Left lobe of liver (tissue), 2 donors: ENCODE measurements around the gene SORCS3. TPM values are rescaled to one million over a fixed set of nuclear protein-coding genes. Genes with fewer than 3 reads are reported as not detected.

ENCODE experiments used
- ATAC-seq: fragments of 200-7000 bp; cut with Tn5 transposase; one replicate; pipeline ENCODE4 v1.9.1; 2020; ENCODE audit warnings: mild to moderate bottlenecking, moderate library complexity
- DNase-seq: peaks from one replicate; pipeline ENCODE4 v3.0.0-alpha.2; 2020; ENCODE audit warnings: low spot score
- total RNA-seq: library from RNA; stranded (reverse); gene quantifications from one replicate; pipeline ENCODE4 v1.2.1, GENCODE V29; 2021
- donor health status: DM: no; HTN: no; CAD: no; lungs with moderate emphysema.
- donor health status: DM: no; HTN: yes; CAD: no.

Gene SORCS3
- total RNA-seq, 1 donor from 2014 or later, result not detected

DNA sequence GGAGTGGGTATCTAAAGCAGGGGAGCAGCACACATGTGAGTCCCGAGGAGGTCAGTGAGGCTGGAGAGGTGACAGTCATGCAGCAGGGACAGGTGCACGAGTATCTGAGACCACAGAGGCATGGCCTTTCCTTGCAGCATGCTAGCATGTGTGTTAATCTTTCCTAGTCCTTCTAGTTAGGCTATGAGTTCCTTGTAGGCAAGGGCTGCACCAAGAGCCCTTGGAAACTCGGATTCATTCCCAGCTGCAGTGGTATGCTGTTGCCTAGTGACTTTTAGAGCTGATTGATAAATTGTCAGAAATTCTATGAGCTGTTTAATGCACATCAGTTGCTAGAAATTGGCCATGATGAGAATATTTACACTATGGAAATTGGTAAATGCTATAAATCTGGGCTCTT is 132.0 kb downstream of the SORCS3 start:
- no peak for ATAC-seq
- no peak for DNase-seq

DNA sequence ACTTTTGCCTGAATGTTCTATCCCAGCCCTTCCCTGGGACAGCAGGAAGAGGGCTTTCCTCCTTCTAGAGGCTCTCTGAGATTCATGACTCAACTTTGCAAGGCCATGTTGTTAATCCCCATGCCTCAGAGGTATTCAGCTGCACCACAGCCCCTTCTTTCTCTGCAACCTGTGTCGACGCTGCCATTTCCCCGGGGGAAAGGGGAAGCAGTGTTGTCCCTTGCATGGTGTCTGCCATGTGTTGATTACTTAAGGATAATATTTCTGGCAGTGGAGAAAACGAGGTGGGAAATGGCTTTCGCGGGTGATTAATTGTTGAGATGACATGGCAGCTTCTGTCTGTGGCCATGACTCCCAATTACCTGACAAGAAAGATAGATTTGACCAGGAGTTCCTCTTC is 133.1 kb downstream of the SORCS3 start:
- DNase-seq (no peak), ATAC-seq (no peak)

DNA sequence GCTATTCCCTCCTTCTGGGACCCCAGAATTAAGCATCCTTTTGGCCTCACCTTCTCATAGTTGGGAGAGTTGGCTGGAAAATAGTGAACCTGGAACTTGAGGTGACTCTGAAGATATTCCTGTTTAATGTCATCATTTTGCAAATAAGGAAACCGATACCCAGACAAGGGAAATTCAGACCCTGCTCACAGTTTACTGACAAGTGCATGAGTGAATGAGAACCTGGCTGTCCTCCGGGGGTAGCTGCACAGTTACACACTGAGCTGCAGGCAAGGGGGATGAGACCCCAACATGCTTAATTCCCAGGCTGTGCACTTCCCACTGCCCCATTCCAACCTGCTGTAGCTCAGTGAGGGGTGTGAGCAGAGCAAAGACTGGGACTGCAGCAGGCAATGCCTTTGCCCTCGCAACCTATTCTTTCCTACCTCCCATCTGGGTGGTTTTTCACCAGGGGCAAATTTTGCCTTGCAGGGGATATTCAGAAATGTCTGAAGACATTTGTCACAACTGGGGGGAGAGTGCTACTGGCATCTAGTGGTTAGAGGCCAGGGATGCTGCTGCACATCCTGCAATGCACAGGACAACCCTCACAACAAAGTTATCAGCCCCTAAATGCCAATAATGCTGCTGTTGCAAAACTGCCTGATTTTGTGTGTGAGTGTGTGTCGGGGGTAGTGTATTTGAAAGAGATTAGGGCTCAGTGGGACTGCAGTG is 136.2 kb downstream of the SORCS3 start:
- no peak for DNase-seq
- ATAC-seq, result no peak

DNA sequence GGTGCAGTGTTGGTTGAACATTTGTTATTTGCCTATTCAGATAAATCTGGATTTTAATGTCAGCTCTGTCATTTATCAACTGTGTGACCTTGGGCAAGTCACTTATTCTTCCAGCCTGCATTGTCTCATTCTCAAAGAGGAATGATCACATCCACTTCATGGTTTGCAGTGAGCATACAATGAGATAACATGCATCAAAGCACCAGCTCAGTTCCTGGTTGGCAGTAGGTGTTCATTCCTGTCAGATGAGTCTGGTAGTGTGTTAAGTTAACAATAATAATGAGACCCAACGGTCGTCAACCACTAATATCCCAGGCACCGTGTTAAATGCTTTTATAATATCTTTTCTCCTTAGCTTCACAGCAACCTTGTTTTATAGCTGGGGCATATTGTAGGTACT is 137.3 kb downstream of the SORCS3 start:
- ATAC-seq (no peak), DNase-seq (no peak)

- no peak for DNase-seq
Measured at GRCh38 chr10:104779701-104780100, 138.6 kb downstream of the SORCS3 start.

GRCh38 chr10:104780165-104780564 is 139.1 kb downstream of the SORCS3 start:
- no peak for ATAC-seq
- DNase-seq, result no peak

More at GRCh38 chr10:104779701-104780100, 138.6 kb downstream of the SORCS3 start:
- ATAC-seq, result no peak

DNA sequence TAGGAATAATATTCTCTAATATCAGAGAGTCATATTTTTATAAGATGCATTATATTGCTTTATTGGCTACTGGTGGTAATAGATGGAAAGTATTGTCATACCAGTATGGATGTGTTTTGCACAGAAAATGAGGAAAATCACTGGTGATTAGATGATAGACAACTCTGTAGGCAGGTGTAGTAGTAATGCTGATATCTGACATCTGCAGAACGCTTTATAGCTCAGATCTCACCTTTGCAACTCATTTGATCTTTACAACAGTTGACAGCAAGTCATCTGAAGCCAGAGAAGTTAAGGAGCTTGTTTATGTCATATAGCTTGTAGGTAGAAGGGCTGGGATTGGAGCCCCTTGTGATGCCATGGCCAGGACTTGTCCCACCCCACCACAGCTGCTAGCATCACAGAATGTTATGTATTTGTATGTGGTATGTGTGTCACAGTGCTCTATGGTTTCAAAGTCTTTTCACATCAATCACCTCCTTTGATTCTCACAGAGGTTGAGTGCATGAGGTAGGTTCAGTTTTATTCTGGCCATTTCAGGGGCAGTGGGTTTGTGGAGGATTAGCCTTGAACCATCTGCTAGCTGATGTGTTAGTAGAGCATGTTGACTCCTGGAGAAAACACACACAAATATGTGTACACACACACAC is 140.0 kb downstream of the SORCS3 start:
- ATAC-seq (no peak), DNase-seq (no peak)

DNA sequence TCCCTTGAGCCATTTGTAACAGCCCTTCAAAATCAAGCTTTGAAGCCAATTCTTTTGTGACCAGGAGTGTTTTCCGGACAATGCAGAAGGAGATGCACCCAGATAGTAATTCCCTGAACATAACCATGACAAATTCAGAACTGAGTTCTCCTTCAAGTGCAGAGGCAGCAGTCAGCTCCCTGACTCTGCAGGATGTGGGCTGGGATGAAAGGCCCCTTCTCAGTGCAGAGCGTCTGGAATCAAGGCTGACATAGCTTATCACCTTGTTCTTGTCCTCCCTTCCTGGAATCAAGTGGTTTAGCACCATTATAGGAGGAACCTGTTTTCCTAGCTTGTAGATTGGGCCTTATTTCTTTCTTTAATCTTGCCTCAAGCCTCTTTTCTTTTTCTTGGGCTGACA is 143.4 kb downstream of the SORCS3 start:
- ATAC-seq (no peak), DNase-seq (no peak)

- ATAC-seq (no peak), DNase-seq (no peak)
Measured at GRCh38 chr10:104791471-104791870, 150.4 kb downstream of the SORCS3 start.

DNA sequence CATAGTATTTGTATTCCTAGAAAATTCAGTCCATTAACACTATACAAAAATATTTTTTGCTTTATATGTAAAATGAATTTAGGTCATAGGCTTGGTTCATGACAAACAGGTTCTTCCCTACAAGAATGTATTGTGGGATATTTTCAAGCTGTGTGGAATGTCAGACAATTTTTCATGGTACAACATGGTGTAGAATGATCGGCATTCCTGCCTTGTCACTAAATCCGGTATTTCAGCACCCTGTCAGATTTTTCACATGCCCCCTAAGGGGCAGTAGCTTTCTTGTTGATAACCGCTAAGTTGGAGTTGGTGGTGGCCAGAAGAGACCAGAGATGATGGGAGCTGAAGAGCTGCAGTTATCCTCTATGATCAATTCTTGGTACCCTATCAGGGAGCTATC is 154.3 kb downstream of the SORCS3 start:
- DNase-seq (no peak), ATAC-seq (no peak)

DNA sequence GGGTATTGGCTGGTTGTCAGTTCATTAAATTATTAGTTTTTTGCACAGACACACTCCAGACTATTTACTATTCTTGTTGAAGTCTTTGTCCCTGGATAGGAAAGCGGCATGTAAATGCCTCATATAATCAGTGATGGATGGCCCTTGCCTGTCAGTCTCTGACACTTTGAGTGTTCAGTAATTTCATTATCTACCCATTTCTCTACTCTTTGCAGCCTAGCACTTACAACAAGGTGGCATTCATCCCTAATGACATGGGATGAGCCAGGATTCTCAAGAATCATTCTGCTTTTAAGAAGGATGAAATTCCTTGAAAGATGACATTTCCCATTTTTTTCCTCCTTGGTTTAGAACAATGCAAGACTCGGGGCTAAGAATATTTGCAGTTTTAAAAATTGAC is 155.7 kb downstream of the SORCS3 start:
- ATAC-seq (no peak), DNase-seq (no peak)

GRCh38 chr10:104802941-104803340 is 161.9 kb downstream of the SORCS3 start:
- DNase-seq, result no peak
- ATAC-seq, result no peak

DNA sequence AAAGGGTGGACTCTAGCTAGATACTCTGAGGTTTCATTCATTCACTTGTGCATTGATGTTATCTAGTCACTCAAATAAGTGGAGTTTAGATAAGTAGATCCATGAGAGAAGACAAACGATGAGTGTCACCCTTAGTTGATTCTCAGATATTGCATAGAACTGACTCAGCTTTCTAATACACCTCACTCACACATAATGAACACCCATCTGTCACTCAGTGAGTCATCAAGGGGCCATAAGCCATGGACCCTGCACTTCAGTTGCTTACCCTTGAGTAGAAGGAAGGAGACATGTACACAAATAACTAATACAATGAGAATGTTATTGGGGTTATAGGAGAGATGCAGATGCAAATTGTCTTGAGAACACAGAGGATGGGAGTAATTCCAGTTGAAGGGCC is 163.8 kb downstream of the SORCS3 start:
- ATAC-seq (no peak), DNase-seq (no peak)

DNA sequence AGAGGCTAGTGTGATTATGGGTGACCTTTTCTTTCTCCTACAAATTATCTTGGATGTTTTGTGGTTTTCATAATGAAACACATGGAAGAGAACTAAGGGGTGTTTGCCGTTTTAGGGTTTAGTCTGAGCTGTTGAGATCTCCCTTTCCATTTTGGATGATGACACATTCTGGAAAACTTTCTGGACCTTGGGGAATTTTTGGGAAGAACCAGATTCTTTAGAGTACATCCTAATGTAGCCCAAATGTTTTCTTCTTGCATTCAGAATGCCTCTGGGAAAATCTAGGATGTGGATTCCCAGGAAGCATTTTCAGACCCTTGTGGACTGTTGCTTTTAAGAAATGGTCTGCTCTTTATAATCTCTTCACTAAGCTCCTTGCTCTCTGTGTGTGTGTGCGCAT is 165.7 kb downstream of the SORCS3 start:
- DNase-seq, result no peak
- ATAC-seq, result no peak

- ATAC-seq (no peak), DNase-seq (no peak)
Measured at GRCh38 chr10:104807581-104808310, 166.7 kb downstream of the SORCS3 start.

DNA sequence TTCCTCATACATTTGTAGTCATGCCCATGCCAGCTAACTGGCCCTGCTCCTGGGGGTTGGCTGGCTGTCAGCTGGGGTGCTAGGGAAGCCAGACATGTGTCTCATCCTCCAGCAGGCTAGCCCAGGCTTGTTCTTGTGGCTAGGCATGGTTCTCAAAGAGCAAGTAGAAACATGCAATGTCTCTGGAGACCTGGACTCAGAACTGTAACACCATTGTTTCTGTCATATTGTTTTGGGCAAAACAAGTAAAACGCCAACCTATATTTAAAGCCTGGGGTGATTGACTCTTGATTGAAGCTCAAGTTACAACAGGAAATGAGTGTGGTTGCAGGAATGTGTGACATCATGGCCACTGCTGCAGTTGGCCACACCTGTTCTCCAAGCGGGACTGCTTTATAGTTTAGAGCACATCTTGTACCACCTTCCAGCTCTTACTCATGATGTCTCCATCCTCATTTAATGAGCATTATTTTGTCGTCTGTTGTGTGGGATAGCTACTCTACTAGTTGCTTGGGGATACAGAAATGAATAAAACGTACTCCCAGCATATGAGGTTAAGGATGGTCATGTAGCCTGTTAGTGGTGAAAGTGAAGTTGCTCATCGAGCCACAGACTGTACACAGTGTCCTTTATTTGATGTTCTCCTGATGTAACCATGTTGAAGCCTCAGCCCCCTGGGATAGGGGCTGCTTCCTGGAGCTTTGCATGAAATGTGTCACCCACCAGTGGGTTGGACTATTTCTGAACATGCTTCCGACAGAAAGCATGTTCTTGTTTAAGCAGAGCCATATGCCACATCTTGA is 168.4 kb downstream of the SORCS3 start:
- ATAC-seq (no peak), DNase-seq (no peak)

DNA sequence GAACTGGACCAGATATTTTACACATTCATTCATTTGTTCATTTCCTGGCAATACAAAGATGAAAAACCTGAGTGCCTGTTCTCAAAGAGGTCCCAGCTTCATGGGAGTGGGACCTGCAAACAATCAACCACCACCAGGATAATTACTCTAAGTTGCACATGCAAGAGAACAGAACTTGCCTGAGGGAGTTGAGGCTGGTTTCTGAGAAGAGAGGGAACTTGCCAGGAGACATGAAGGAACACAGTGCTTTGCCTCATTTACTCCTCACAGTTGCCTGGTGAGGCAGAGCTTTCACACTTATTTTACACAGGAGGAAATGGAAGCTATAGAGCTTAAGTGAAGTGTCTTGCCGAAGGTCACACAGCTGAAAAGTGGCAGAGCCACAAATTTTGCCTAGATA is 170.1 kb downstream of the SORCS3 start:
- DNase-seq (no peak), ATAC-seq (no peak)

GRCh38 chr10:104816501-104816900 is 175.4 kb downstream of the SORCS3 start:
- ATAC-seq, result no peak
- no peak for DNase-seq

DNA sequence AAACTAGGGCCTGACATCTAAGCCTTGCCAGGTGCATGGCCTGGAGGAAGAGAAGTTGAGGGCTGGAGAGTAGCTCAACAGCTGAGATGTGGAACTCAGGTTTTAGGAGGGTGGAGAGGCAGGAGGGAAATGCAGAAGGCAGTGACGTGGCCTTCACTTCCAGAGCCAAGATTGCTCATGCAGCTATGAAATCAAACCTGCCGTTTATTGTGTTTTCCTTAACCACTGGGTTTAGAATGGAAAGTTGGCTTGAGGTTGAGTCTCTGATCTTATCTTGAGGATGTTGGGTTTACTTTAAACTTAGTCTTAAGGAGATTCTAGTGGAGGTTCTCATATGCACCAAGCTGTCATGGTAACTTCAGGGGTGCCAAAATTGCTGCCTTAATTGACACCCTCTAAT is 178.6 kb downstream of the SORCS3 start:
- ATAC-seq, result no peak
- no peak for DNase-seq

- ATAC-seq, result no peak
- no peak for DNase-seq
Measured at GRCh38 chr10:104822088-104822487, 181.0 kb downstream of the SORCS3 start.

- ATAC-seq (peak; percentile 62), DNase-seq (no peak)
Measured at GRCh38 chr10:104824380-104825006, 183.4 kb downstream of the SORCS3 start.
